ENCODE data around the gene PHRF1.

PHRF1 gene, protein sequence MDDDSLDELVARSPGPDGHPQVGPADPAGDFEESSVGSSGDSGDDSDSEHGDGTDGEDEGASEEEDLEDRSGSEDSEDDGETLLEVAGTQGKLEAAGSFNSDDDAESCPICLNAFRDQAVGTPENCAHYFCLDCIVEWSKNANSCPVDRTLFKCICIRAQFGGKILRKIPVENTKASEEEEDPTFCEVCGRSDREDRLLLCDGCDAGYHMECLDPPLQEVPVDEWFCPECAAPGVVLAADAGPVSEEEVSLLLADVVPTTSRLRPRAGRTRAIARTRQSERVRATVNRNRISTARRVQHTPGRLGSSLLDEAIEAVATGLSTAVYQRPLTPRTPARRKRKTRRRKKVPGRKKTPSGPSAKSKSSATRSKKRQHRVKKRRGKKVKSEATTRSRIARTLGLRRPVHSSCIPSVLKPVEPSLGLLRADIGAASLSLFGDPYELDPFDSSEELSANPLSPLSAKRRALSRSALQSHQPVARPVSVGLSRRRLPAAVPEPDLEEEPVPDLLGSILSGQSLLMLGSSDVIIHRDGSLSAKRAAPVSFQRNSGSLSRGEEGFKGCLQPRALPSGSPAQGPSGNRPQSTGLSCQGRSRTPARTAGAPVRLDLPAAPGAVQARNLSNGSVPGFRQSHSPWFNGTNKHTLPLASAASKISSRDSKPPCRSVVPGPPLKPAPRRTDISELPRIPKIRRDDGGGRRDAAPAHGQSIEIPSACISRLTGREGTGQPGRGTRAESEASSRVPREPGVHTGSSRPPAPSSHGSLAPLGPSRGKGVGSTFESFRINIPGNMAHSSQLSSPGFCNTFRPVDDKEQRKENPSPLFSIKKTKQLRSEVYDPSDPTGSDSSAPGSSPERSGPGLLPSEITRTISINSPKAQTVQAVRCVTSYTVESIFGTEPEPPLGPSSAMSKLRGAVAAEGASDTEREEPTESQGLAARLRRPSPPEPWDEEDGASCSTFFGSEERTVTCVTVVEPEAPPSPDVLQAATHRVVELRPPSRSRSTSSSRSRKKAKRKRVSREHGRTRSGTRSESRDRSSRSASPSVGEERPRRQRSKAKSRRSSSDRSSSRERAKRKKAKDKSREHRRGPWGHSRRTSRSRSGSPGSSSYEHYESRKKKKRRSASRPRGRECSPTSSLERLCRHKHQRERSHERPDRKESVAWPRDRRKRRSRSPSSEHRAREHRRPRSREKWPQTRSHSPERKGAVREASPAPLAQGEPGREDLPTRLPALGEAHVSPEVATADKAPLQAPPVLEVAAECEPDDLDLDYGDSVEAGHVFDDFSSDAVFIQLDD (N-terminal part only)

DNA sequence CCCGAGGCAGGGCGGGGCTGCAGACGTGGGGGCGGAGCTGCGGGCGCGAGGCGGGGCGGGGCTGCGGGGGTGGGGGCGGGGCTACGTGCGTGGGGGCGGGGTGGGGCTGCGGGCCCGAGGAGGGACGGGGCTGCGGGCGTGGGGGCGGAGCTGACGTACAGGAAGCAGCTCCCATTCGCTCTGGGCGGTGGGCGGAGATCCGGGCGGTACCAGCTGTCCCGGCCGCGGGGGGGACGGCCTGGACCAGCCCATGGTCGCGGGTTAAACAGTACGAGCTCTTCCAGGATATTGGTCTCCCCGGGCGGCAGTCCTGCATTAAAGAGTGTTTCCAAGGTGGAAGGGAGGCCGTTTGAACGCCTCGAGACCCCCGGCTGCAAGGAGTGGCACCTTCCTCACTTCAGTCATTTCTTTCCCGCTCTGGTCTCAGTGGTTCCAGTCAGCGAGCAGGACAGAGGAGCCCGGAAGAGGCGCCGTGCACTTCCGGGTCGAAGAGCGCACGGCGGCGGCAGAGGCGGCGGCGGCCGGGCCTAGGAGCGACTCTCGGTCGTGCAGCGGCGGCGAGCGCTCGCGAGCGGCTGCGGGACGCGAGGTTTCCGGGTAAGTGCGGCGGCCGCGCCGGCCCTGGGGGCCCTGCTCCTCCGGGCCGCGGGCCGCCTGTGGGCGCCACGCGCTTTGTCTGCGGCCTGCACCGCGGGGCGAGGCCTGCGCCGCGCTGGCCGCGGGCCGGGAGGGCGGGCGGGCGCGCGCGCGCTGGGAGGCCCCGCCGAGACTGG, at the start of gene PHRF1:
Gene PHRF1, plus strand, starts transcription at position 475 of the 773 bp plus-strand sequence. CDS start 5,043 bp downstream, outside the sequence.
- peak; percentile 69 for DNase-seq

DNA sequence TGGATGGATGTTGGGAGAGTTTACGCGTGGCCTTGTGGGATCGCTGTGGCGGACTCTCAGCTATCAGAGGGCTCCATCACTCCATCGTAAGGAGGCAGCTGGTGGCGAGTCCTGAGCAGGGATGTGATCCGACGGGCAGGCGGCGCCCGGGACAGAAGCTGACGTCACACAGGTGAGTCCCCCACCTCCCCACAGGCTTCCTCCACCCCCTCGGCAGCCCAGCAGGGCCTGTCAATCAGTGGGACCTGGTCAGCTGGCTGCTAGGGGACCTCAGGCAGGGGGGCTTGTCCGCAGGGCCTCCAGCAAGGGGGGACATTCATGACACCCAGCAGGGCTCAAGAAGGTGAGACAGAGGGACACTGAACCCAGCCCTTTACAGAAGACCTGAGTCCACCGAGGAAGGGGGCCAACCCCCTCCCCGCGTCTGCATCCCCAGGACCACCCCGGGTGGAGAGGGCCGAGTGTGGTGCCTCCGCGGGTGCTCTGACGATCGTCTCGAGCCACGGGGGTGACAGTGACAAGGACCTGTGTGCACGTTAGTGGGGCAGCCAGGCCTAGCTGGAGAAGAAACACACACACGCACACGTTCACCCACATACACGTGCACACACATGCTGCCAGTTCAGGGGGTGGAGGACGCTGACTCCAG, 48.0 kb upstream of the PHRF1 start:
- DNase-seq, result no peak

- no peak for DNase-seq
These were observed 47.2 kb upstream of the PHRF1 start for GRCh38 chr11:528815-529727.

GRCh38 chr11:529728-530411, 46.4 kb upstream of the PHRF1 start:
- DNase-seq, result no peak

- DNase-seq, result no peak
These were observed 45.1 kb upstream of the PHRF1 start for GRCh38 chr11:530960-531831.

GRCh38 chr11:531919-532526, 44.2 kb upstream of the PHRF1 start:
- DNase-seq, result no peak

GRCh38 chr11:532527-532985, 43.7 kb upstream of the PHRF1 start:
- no peak for DNase-seq

DNA sequence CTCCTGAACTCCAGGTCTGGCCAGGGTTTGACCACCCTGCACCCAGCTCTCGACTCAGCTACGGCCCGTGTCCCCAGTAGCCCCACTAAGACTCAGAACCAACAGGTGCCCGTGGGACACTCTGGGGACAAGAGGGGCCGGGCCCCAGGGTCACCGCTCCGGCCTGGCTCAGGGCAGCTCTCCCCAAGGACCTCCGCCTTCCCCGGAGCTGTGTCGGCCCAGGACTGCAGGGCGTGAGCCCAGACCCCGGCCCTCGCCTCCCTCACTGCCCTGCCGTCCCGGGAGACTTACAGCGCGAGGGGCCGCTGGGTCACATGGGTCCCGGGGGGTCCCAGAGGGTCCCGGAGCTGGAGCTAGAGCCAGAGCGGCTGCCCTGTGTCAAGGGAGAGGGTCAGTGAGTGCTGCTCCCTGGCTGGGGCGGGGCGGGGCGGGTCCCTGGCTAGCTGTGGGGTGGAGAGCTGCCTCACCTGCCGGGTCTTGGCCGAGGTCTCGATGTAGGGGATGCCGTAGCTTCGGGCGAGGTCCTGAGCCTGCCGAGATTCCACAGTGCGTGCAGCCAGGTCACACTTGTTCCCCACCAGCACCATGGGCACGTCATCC, 43.2 kb upstream of the PHRF1 start:
- no peak for DNase-seq

GRCh38 chr11:533586-534395, 42.5 kb upstream of the PHRF1 start:
- DNase-seq, result no peak

- DNase-seq, result no peak
These were observed 41.7 kb upstream of the PHRF1 start for GRCh38 chr11:534396-535209.

DNA sequence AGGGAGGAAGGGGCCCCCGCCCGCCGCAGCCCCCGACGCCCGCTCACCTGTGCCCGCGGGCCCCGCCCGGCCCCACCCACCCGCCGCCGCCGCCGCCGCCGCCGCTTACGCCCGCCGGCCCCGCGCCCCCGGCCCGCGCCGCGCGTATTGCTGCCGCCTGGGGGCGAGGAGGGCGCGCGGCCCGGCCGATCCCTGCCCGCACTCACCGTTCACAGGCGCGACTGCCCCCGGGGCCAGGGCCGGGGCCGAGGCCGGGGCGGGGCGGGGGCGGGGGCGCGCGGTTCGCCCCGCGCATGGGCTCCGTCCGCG, 41.1 kb upstream of the PHRF1 start:
- no peak for DNase-seq

- DNase-seq, result peak; percentile 56
These were observed 40.5 kb upstream of the PHRF1 start, which contains the start of gene HRAS for GRCh38 chr11:535519-536454. Gene HRAS (minus strand): TSS chr11:535576.

GRCh38 chr11:536841-537621, 39.2 kb upstream of the PHRF1 start, which contains the start of gene LRRC56:
Gene LRRC56 (plus strand): TSS chr11:537527. CDS start chr11:540685, 3,158 bp downstream.
- peak; percentile 32 for DNase-seq

All from SIG-M5 (cell line).